NCI-H345 (cell line): ENCODE results near the gene HIGD1A.

ENCODE experiments used
- DNase-seq: peaks from one replicate; lab custom pipeline; 2025; lab: John Stamatoyannopoulos, UW

Gene HIGD1A

DNA sequence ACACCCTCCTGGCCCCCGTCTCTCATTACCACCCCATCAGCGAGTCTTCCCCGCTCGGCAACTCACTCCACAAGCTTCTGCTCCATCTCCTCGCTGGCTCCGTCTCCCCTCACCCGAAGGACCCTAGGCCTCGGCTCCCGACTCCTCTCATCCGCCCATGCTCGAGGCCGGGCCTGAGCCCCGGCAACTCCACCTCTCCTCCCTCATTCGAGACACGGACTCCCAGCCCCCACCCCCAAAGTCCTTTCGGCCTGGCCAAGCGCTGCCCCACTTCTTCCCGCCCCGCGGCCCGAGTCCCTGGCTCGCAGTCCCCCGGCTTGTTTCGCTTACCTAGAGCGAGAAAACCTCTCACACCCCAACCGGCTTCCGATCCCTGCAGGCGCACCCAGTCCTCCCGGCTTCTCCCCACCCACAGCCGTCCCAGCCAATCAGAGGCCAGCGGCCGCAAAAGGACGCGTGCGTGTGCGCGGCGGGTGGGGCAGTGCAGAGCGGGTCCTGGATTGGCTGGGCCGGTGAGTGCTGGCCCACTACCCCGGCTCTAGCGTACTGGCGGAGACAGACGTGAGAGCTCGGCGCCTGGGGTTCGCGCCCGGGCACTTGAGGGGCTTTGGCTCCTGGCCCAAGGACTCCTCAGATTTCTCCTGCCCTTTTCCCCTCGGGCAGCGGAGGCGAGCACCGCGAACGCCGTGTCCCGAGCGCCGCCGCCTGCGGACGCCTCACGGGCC lies at the start of gene HIGD1A:
HIGD1A (minus strand) TSS at position 385 of the 725 bp plus-strand sequence. CDS start 10,237 bp downstream, outside the sequence.
- peak; percentile 93 for DNase-seq

DNA sequence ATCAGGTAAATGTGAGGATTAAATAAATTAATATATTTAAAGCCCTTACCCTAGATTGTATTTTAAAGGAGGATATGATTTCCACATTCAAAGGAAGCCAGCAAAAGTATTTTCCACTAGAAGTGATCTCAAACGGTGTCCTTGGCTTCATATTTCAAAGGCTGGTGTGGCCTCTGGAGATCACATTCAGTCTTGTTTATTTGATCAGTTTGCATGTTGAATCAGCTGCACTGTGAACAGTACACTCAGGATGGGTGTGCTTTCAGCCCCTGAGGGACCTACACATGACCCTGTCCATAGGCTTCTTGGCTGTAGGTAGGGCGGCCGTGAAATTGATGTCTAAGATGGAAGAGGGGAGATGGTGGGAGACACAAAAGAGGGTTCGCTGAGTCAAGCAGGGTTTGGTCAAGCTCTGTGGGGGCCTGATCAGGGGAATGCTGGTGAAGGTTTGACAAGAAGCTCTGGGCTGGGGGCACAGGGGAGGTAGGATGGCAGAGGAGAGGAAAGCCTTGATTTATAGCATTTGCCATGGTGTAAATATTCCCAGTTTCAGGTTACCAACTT lies 49.5 kb upstream of the HIGD1A start:
- peak; percentile 50 for DNase-seq

- DNase-seq, result no peak
Measured at GRCh38 chr3:42853056-42853455, 48.8 kb upstream of the HIGD1A start.

DNA sequence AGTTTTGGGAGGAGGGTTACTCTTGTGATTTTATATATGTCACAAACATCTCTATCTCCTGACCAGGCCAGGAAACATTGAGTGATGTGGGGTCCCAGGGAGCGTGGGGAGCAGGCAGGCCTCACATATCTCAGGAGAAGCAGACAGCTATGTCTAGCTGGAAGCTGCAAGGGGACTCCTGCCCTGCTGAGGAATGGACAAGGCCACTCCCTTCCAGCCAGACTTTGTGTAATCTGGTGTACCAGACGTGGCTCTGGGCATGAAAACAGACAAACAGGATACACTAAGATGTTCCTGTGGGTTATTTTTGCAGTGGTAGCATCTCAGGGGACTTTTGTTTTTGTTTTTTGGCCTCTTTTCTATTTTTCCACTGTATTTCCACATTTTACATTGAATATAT lies 48.2 kb upstream of the HIGD1A start:
- no peak for DNase-seq

DNA sequence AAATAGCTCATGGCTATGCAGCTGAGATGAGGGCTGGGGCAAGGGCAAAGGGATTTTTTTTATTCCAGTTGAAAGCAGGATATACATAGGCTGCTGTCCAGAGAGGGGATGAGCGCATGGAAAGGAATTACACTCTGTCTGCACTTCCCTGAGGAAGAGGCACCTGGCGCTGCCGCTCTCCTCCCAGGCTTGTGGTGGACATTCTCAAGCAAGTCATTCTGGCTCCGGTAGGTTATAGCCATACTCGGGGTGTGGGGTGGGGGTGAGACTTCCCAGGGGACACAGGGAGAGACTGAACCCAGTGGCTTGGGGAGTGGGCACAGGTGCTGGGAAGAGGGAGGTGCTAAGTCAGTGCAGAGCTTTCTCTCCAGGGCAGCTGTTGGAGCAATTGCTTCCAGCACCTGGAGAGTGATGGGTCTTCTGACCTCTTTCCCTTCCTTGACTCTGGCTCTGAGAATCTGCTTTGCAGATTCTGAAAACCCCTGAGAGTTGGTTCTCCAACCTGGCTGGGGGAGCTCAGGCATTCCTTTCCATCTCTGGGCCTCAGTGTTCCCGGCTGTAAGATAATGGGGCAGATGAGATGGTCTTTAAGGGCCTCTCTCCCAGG lies 47.0 kb upstream of the HIGD1A start:
- no peak for DNase-seq

- DNase-seq, result no peak
Measured at GRCh38 chr3:42850263-42850662, 46.0 kb upstream of the HIGD1A start.

DNA sequence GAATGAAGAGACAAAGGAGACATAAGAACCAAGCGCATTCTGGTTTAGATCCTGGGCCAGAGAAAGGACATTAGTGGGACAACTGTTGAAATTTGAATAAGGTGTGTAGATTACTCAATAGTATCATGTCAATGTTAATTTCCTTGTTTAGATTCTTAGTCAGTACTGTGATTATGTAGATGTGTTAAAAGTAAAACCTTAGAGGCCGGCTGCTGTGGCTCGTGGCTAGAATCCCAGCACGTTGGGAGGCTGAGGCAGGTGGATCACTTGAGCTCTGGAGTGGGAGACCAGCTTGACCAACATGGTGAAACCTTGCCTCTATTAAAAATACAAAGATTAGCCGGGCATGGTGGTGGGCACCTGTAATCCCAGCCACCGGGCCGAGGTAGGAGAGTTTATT lies 44.7 kb upstream of the HIGD1A start:
- DNase-seq, result no peak

- DNase-seq, result no peak
Measured at GRCh38 chr3:42847731-42848130, 43.4 kb upstream of the HIGD1A start.

- DNase-seq, result no peak
Measured at GRCh38 chr3:42846685-42847522, 42.6 kb upstream of the HIGD1A start.

GRCh38 chr3:42844815-42845214 lies 40.5 kb upstream of the HIGD1A start:
- no peak for DNase-seq

GRCh38 chr3:42844412-42844713 lies 40.1 kb upstream of the HIGD1A start:
- no peak for DNase-seq

DNA sequence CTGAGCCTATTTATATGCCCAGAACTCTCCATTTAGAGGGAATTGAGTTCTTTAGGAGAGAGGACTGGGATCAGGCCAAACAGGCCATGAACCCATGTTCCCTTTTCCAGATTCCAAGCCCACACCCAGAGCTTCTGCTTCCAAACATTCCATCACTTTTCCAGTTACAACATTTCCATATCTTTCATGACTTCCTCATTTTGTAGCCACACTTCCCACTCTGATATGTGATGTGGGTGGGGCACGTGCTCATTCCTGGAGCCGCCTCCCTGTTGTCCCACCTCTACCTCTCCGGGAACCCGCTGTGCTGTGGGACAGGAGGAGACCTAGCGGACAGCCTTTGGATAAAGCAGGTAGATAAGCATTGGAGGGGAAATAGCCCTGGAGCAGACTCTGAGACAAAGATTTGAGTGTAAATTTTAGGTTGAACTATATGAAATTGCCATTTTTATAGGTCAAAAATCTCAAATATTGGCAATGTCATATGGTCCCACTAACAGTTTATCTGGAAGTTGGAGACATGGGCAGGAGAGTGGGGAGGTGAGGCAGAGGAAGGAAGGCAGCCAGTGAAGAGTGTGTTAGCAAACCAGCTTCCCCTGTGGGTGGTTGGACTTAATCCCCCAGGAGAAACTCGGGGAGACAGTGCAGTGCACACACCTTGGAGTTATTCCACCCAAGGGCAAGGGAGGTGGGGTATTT lies 39.6 kb upstream of the HIGD1A start:
- DNase-seq, result no peak

DNA sequence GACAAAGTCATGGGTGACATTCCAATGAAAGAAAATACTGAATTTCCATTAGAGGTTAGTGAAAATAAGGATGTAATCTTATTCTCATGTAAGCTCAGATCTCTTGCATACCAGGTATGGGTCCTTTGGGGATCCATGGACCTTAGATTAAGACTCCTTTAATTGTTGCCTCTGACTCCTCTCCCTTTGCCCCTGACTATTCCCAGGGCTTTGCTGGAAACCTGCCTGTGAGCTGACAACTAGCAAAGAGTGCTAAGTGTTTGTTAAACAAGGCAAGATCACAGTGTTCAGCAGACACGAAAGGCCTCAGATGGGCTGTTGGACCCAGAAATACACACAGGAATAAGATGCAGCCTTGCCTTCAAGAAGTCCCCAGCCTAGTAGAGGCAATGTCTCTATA lies 37.0 kb upstream of the HIGD1A start:
- no peak for DNase-seq

GRCh38 chr3:42839616-42840015 lies 35.3 kb upstream of the HIGD1A start:
- peak; percentile 23 for DNase-seq

DNA sequence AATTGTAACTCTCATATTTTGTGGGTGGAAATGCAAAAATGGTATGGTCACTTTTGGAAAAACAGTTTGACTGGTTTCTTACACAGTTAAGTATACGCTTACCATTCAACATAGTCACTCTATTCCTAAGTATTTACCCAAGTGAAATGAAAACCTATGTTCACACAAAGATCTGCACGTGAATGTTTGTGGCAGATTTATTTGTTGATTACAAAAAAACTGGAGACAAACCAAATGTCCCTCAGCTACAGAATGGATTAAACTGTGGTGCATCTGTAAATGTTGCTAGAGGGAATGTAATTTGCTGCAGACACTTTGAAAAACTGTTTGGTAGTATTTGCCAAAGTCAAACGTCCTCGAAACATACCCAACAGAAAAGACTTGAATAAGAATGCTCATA lies 34.3 kb upstream of the HIGD1A start:
- no peak for DNase-seq

DNA sequence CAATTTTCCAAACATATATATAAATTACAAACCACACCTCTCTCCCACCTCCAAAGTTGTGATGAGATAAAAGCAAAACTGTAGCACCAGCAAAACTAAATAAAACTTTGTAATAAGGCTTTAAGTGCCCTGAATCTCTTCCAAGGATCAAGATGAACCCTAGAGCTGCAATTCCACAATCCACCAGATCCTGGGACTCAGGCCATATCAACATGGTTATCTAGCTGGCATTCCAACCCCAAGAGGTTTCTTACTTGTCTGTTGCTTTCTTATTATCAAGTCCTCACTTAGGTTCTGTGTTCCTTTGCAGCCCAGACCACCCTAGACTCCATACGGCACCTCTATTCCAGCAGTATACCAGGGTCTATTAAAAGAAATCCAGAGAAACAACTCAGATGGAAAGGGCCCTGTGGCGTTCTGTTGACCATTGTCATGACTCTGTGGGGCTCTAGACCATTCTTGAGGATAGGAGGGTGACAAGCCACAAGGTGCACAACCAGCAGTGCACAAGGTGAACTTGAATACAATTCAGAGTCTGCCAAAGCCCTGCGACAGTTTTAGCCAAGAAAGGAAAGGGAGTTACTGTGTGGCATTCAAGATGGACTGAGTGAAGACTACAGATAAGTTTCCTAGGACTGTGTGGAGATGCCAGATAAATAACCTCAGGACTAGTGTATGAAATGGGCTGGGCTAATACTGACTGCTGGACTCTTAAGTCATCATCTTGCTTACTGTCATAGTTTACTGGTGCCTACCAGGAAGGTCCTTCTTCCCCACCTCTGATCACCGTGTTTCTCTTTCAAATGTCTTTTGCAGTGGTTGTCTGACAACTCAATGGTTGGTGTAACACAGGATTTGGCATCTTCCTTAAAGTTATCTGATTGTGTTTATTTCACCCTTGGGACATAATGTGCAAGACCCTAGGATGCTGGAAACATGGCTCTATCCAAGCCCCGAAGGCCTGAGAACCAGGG lies 32.1 kb upstream of the HIGD1A start:
- no peak for DNase-seq

DNA sequence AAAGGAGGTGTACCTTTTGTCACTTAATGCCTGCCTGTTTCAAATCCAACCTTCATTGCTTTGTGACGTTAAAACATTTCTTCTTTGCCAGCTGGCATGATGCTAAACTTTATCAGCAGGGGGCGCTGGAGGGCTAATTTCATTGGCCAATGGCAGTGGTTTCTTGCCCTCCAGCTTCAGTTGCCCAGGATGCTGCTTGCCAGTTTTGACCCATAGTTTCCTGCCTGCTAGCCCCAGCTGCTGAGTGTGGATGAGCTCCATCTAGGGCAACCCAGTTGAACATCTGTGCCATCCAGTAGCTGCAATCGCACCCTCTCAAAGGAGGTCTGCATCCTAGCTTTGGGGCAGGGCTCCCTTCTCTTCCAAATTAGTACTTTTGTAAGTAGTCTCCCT lies 27.0 kb upstream of the HIGD1A start:
- DNase-seq, result peak; percentile 52

GRCh38 chr3:42830437-42831320 lies 26.4 kb upstream of the HIGD1A start:
- peak; percentile 36 for DNase-seq

GRCh38 chr3:42829628-42830436 lies 25.5 kb upstream of the HIGD1A start:
- DNase-seq, result no peak
